HEK293 (cell line): Measurements from ENCODE around the gene NCCRP1.

Experiments used
- CTCF ChIA-PET: fragments of 350-600 bp; formaldehyde crosslinking; extraction: SDS; loops from one replicate; lab custom pipeline; 2021; ENCODE audit warnings: antibody characterized with exemption; lab: Yijun Ruan, JAX
- POLR2A ChIA-PET: fragments of 300-600 bp; formaldehyde crosslinking; extraction: SDS; loops from one replicate; lab custom pipeline; 2020; ENCODE audit warnings: antibody characterized with exemption, inconsistent platforms; lab: Yijun Ruan, JAX
- H3K27ac ChIP-seq: fragments of 200-500 bp; sonication (Bioruptor generic); 2 replicates; pipeline ENCODE4 v1.5.1; 2014; ENCODE audit warnings: low read depth, low read length, control low read depth, inconsistent platforms; ENCODE audit errors: extremely low read depth
- H3K36me3 ChIP-seq, 2 experiments: fragments of 200-500 bp in 1 of 2; sonication (Bioruptor generic) in 1 of 2; 1 replicate in 1 of 2; 2 replicates in 1 of 2; pipeline ENCODE4 v1.5.1; 2014 to 2017; ENCODE audit warnings: inconsistent platforms in 2 of 2, low read length in 2 of 2; ENCODE audit not compliant: control insufficient read depth in 2 of 2, insufficient read depth in 1 of 2
- H3K4me1 ChIP-seq: fragments of 200-500 bp; sonication (Bioruptor generic); 2 replicates; pipeline ENCODE4 v1.5.1; 2014; ENCODE audit warnings: mild to moderate bottlenecking, low read length, inconsistent platforms; ENCODE audit not compliant: control insufficient read depth, insufficient read depth
- H3K4me3 ChIP-seq: 2 replicates; pipeline ENCODE4 v1.5.1; 2011; ENCODE audit warnings: low read depth, mild to moderate bottlenecking, control low read depth, low read length, moderate library complexity
- H3K9me3 ChIP-seq: fragments of 200-500 bp; sonication (Bioruptor generic); 2 replicates; pipeline ENCODE4 v1.5.1; 2014; ENCODE audit warnings: low read depth, low read length, inconsistent platforms; ENCODE audit not compliant: control insufficient read depth, insufficient read depth
- GLI2 ChIP-seq: fragments of 450-650 bp; formaldehyde crosslinking; IDR thresholded peaks from 2 replicates; pipeline ENCODE4; 2017; ENCODE audit warnings: missing biosample characterization, missing genetic modification characterization, low read depth, borderline replicate concordance
- GLIS1 ChIP-seq: fragments of 450-650 bp; formaldehyde crosslinking; IDR thresholded peaks from 2 replicates; pipeline ENCODE4 v1.5.1; 2016; ENCODE audit warnings: missing biosample characterization, missing genetic modification characterization
- HOXA7 ChIP-seq: sonication (generic); formaldehyde crosslinking; IDR thresholded peaks from 2 replicates; pipeline ENCODE4 v1.8.1; 2022; ENCODE audit warnings: missing genetic modification reagents, borderline replicate concordance
- KLF7 ChIP-seq: fragments of 450-650 bp; formaldehyde crosslinking; IDR thresholded peaks from 2 replicates; pipeline ENCODE4 v1.5.1; 2016; ENCODE audit warnings: missing biosample characterization, missing genetic modification characterization, borderline replicate concordance
- SP2 ChIP-seq: fragments of 450-650 bp; formaldehyde crosslinking; IDR thresholded peaks from 2 replicates; pipeline ENCODE4 v1.5.1; 2016; ENCODE audit warnings: missing biosample characterization, missing genetic modification characterization
- SP3 ChIP-seq: fragments of 450-650 bp; formaldehyde crosslinking; IDR thresholded peaks from 2 replicates; pipeline ENCODE4 v1.5.1; 2016; ENCODE audit warnings: missing biosample characterization, missing genetic modification characterization
- SP7 ChIP-seq: fragments of 450-650 bp; formaldehyde crosslinking; IDR thresholded peaks from 2 replicates; pipeline ENCODE4 v1.5.1; 2016; ENCODE audit warnings: missing biosample characterization, missing genetic modification characterization
- ZBTB17 ChIP-seq: fragments of 450-650 bp; formaldehyde crosslinking; IDR thresholded peaks from 2 replicates; pipeline ENCODE4 v1.5.1; 2016; ENCODE audit warnings: missing biosample characterization, missing genetic modification characterization
- ZBTB20 ChIP-seq: fragments of 450-650 bp; formaldehyde crosslinking; IDR thresholded peaks from 2 replicates; pipeline ENCODE4 v1.5.1; 2016; ENCODE audit warnings: missing biosample characterization, missing genetic modification characterization
- ZBTB48 ChIP-seq: fragments of 450-650 bp; formaldehyde crosslinking; IDR thresholded peaks from 2 replicates; pipeline ENCODE4 v1.5.1; 2016; ENCODE audit warnings: missing biosample characterization, missing genetic modification characterization
- ZFP69B ChIP-seq: fragments of 450-650 bp; formaldehyde crosslinking; IDR thresholded peaks from 2 replicates; pipeline ENCODE4 v1.5.1; 2016; ENCODE audit warnings: missing biosample characterization, missing genetic modification characterization
- ZNF114 ChIP-seq: fragments of 450-650 bp; formaldehyde crosslinking; IDR thresholded peaks from 2 replicates; pipeline ENCODE4 v1.5.0; 2017; ENCODE audit warnings: missing biosample characterization, missing genetic modification characterization
- ZNF138 ChIP-seq: fragments of 450-650 bp; formaldehyde crosslinking; IDR thresholded peaks from 2 replicates; pipeline ENCODE4 v1.5.1; 2016; ENCODE audit warnings: missing biosample characterization, missing genetic modification characterization, borderline replicate concordance
- ZNF155 ChIP-seq: fragments of 450-650 bp; formaldehyde crosslinking; IDR thresholded peaks from 2 replicates; pipeline ENCODE4 v1.5.1; 2016; ENCODE audit warnings: missing biosample characterization, missing genetic modification characterization
- ZNF24 ChIP-seq: fragments of 450-650 bp; formaldehyde crosslinking; IDR thresholded peaks from 2 replicates; pipeline ENCODE4 v1.5.1; 2016; ENCODE audit warnings: missing biosample characterization, missing genetic modification characterization
- ZNF248 ChIP-seq: fragments of 450-650 bp; formaldehyde crosslinking; IDR thresholded peaks from 2 replicates; pipeline ENCODE4 v1.5.1; 2017; ENCODE audit warnings: missing biosample characterization, missing genetic modification characterization
- ZNF341 ChIP-seq: fragments of 450-650 bp; formaldehyde crosslinking; IDR thresholded peaks from 2 replicates; pipeline ENCODE4; 2016; ENCODE audit warnings: low read depth, missing biosample characterization, missing genetic modification characterization
- ZNF366 ChIP-seq: fragments of 450-650 bp; formaldehyde crosslinking; conservative IDR thresholded peaks from 2 replicates; pipeline ENCODE4 v1.5.1; 2016; ENCODE audit warnings: missing biosample characterization, missing genetic modification characterization
- ZNF394 ChIP-seq: fragments of 450-650 bp; formaldehyde crosslinking; IDR thresholded peaks from 2 replicates; pipeline ENCODE4 v1.5.1; 2016; ENCODE audit warnings: missing biosample characterization, missing genetic modification characterization, mild to moderate bottlenecking, moderate library complexity, borderline replicate concordance
- ZNF404 ChIP-seq: fragments of 450-650 bp; formaldehyde crosslinking; IDR thresholded peaks from 2 replicates; pipeline ENCODE4 v1.5.1; 2017; ENCODE audit warnings: missing biosample characterization, missing genetic modification characterization
- ZNF423 ChIP-seq: fragments of 450-650 bp; formaldehyde crosslinking; IDR thresholded peaks from 2 replicates; pipeline ENCODE4 v1.5.1; 2016; ENCODE audit warnings: missing biosample characterization, missing genetic modification characterization
- ZNF48 ChIP-seq: fragments of 450-650 bp; formaldehyde crosslinking; IDR thresholded peaks from 2 replicates; pipeline ENCODE4 v1.5.1; 2016; ENCODE audit warnings: missing biosample characterization, missing genetic modification characterization
- ZNF600 ChIP-seq: fragments of 450-650 bp; formaldehyde crosslinking; IDR thresholded peaks from 2 replicates; pipeline ENCODE4 v1.5.1; 2016; ENCODE audit warnings: missing biosample characterization, missing genetic modification characterization
- ZNF658 ChIP-seq: fragments of 450-650 bp; formaldehyde crosslinking; IDR thresholded peaks from 2 replicates; pipeline ENCODE4; 2016; ENCODE audit warnings: missing biosample characterization, missing genetic modification characterization
- ZNF768 ChIP-seq: fragments of 450-650 bp; formaldehyde crosslinking; IDR thresholded peaks from 2 replicates; pipeline ENCODE4 v1.5.1; 2018; ENCODE audit warnings: missing biosample characterization, mild to moderate bottlenecking, missing genetic modification characterization
- ZSCAN23 ChIP-seq: fragments of 450-650 bp; formaldehyde crosslinking; IDR thresholded peaks from 2 replicates; pipeline ENCODE4 v1.5.1; 2016; ENCODE audit warnings: missing biosample characterization, missing genetic modification characterization
- TF ChIP-seq, protein P1 (sequence below): fragments of 450-650 bp; formaldehyde crosslinking; IDR thresholded peaks from 2 replicates; pipeline ENCODE4 v1.5.0; 2017; ENCODE audit warnings: missing biosample characterization, missing genetic modification characterization, borderline replicate concordance
- TF ChIP-seq, protein P2 (sequence below): fragments of 450-650 bp; formaldehyde crosslinking; conservative IDR thresholded peaks from 2 replicates; pipeline ENCODE4 v1.5.1; 2016; ENCODE audit warnings: low read depth, missing biosample characterization, missing genetic modification characterization

NCCRP1 gene

DNA sequence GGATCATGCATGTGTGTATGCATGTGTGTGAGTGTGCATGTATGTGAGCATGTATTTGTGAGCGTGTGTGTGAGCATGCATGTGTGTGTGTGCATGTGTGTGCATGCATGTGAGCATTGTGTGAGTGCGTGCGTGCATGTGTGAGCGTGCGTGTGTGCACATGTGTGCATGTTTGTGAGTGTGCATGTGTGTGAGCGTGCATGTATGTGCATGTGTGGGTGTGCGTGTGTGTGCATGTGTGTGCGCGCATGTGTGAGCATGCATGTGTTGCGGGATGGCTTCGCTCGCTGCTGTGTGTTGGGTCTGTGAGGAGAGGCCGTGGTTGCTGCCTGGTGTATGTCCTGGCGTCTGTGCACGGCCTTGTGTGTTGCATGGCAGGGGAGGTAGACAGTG is 38.8 kb upstream of the NCCRP1 start (continued):
- TF ChIP-seq, protein P1, sequence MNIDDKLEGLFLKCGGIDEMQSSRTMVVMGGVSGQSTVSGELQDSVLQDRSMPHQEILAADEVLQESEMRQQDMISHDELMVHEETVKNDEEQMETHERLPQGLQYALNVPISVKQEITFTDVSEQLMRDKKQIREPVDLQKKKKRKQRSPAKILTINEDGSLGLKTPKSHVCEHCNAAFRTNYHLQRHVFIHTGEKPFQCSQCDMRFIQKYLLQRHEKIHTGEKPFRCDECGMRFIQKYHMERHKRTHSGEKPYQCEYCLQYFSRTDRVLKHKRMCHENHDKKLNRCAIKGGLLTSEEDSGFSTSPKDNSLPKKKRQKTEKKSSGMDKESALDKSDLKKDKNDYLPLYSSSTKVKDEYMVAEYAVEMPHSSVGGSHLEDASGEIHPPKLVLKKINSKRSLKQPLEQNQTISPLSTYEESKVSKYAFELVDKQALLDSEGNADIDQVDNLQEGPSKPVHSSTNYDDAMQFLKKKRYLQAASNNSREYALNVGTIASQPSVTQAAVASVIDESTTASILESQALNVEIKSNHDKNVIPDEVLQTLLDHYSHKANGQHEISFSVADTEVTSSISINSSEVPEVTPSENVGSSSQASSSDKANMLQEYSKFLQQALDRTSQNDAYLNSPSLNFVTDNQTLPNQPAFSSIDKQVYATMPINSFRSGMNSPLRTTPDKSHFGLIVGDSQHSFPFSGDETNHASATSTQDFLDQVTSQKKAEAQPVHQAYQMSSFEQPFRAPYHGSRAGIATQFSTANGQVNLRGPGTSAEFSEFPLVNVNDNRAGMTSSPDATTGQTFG (tag by site-specific recombination), result peak; percentile 78
- TF ChIP-seq ZNF658 (tag by site-specific recombination) (0 out of 2 replicates have a peak, but pooled peaks have one; percentile 24), ZFP69B (no peak), KLF7 (tag by site-specific recombination) (no peak), ZNF155 (tag by site-specific recombination) (no peak), ZNF423 (no peak), ZNF248 (tag by site-specific recombination) (no peak), ZNF404 (tag by site-specific recombination) (no peak), SP7 (tag by site-specific recombination) (no peak), SP2 (tag by site-specific recombination) (no peak)

DNA sequence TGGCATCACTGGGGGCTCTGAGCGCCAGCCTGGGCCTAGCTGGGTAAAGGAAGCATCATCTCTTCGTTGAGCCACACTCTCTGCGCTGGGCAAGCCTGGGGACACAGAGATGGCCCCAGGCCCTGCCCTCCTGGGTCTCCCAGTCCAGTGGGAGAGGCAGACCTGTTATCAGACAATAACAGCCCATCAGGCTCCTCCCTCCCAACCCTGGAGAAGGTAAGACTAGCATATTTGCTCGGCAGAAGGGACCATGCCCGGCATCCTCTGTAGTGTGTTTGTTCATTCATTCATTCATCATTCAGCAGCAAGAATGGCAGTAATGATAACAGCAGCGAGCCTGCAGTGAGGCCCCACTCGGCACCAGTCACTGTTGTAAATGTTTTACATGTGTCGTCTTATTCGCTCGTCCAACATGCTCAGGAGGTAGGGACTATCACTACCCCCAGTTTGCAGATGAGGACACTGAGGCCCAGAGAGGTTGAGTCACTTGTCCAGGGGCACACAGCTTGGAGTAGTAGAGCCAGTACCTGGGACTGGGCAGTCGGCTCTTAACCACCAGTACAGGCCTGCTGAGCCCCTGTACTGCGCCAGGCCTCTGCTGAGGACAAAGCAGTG is 38.0 kb upstream of the NCCRP1 start:
- TF ChIP-seq ZNF48 (tag by site-specific recombination) (no peak), ZNF24 (tag by site-specific recombination) (peak; percentile 92), ZNF768 (tag by site-specific recombination) (peak; percentile 99)
- ChIA-PET POLR2A (no interaction called here), CTCF (interaction anchor here (0.6 to 1.0 kb wide), 3 partner anchors 36 to 140 kb away, joined by 3 to 4 read pairs (median 3); no protein-coding TSS in a partner anchor)
- Histone ChIP-seq H3K36me3 (peaks cover 3 to 4% of the 10 kb centered on the region in 2 experiments; a peak in 2 of 3 replicates), H3K4me1 (peaks cover 23% of the 10 kb centered on the region), H3K27ac (no peak overlapping the region), H3K4me3 (no peak overlapping the region), H3K9me3 (no peaks in the 10 kb centered on the region)

DNA sequence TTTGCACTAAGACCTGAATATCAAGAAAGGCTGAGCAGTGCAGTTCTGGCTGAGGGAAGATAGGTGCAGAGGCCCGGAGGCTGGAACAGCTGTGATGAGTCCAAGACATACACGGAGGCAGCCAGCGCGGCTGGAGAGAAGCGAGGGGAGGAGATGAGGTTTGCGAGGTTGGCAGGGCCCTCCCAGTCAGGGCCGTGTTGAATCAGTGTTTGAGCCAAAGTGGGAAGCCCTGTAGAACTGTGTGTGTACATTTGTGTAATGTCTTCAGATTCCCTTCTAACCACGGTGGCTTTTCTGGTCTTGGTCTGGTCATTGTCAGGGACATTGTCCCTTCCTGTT is 36.3 kb upstream of the NCCRP1 start:
- H3K4me3 ChIP-seq, result no peak overlapping the region
- peaks cover 0 to 3% of the 10 kb centered on the region in 2 experiments; a peak in 2 of 3 replicates for H3K36me3 ChIP-seq
- CTCF ChIA-PET, result interaction anchor here (0.7 kb wide), 1 partner anchor 90 kb away, joined by 4 read pairs; no protein-coding TSS in a partner anchor
- peaks cover 16% of the 10 kb centered on the region for H3K4me1 ChIP-seq
- POLR2A ChIA-PET, result no interaction called here
- peak overlapping the region; percentile 21; the same call in 1 of the 2 replicates for H3K27ac ChIP-seq
- no peaks in the 10 kb centered on the region for H3K9me3 ChIP-seq
- TF ChIP-seq ZSCAN23 (tag by site-specific recombination) (no peak), ZBTB20 (tag by site-specific recombination) (no peak), ZBTB48 (no peak), ZNF114 (tag by site-specific recombination) (no peak), ZNF600 (tag by site-specific recombination) (peak; percentile 95), GLI2 (no peak), SP3 (no peak), HOXA7 (0 out of 2 replicates have a peak, but pooled peaks have one; percentile 12), ZNF366 (tag by site-specific recombination) (no peak), ZBTB17 (tag by site-specific recombination) (0 out of 2 replicates have a peak, but pooled peaks have one; percentile 35), ZNF138 (tag by site-specific recombination) (no peak), ZNF341 (tag by site-specific recombination) (peak; percentile 90), GLIS1 (tag by site-specific recombination) (peak; percentile 23; the same call in 1 of the 2 replicates), ZNF394 (tag by site-specific recombination) (peak; percentile 15; the same call in 1 of the 2 replicates)
- TF ChIP-seq, protein P2, sequence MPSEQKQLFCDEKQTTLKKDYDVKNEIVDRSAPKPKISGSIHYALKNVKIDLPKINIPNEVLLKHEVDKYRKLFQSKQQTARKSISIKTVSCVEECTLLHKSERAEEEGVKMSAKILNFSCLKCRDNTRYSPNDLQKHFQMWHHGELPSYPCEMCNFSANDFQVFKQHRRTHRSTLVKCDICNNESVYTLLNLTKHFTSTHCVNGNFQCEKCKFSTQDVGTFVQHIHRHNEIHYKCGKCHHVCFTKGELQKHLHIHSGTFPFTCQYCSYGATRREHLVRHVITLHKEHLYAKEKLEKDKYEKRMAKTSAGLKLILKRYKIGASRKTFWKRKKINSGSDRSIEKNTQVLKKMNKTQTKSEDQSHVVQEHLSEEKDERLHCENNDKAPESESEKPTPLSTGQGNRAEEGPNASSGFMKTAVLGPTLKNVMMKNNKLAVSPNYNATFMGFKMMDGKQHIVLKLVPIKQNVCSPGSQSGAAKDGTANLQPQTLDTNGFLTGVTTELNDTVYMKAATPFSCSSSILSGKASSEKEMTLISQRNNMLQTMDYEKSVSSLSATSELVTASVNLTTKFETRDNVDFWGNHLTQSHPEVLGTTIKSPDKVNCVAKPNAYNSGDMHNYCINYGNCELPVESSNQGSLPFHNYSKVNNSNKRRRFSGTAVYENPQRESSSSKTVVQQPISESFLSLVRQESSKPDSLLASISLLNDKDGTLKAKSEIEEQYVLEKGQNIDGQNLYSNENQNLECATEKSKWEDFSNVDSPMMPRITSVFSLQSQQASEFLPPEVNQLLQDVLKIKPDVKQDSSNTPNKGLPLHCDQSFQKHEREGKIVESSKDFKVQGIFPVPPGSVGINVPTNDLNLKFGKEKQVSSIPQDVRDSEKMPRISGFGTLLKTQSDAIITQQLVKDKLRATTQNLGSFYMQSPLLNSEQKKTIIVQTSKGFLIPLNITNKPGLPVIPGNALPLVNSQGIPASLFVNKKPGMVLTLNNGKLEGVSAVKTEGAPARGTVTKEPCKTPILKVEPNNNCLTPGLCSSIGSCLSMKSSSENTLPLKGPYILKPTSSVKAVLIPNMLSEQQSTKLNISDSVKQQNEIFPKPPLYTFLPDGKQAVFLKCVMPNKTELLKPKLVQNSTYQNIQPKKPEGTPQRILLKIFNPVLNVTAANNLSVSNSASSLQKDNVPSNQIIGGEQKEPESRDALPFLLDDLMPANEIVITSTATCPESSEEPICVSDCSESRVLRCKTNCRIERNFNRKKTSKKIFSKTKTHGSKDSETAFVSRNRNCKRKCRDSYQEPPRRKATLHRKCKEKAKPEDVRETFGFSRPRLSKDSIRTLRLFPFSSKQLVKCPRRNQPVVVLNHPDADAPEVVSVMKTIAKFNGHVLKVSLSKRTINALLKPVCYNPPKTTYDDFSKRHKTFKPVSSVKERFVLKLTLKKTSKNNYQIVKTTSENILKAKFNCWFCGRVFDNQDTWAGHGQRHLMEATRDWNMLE (tag by site-specific recombination), result no peak
